Measurements from ENCODE around the gene MYLK2.

Gene MYLK2

GRCh38 chr20:31858760-31859083 lies 39.6 kb downstream of the MYLK2 start:
- Histone ChIP-seq H3K4me3 (ENCODE audit: low read length in 2 of 2) (no peak overlapping the region), H3K36me3 (ENCODE audit: control insufficient read depth in 2 of 2, insufficient read depth in 2 of 2, low read length in 2 of 2) (no peaks in the 10 kb centered on the region), H3K27me3 (ENCODE audit: control insufficient read depth in 1 of 2, insufficient read depth in 2 of 2, low read length in 2 of 2) (peaks cover 48 to 50% of the 10 kb centered on the region in 2 donors), H3K9ac (ENCODE audit: low read length in 2 of 2) (no peak overlapping the region), H3K9me3 (ENCODE audit: control insufficient read depth in 2 of 2, low read length in 2 of 2) (no peaks in the 10 kb centered on the region), H3K27ac (ENCODE audit: low read length) (no peak overlapping the region), H3K4me1 (ENCODE audit: control insufficient read depth, insufficient read depth, low read length) (peaks cover 11% of the 10 kb centered on the region)

GRCh38 chr20:31859266-31859997 lies 40.3 kb downstream of the MYLK2 start:
- Histone ChIP-seq H3K9ac (ENCODE audit: low read length in 2 of 2) (no peak overlapping the region), H3K36me3 (ENCODE audit: control insufficient read depth in 2 of 2, insufficient read depth in 2 of 2, low read length in 2 of 2) (no peaks in the 10 kb centered on the region), H3K4me3 (ENCODE audit: low read length in 2 of 2) (no peak overlapping the region), H3K27ac (ENCODE audit: low read length) (no peak overlapping the region), H3K9me3 (ENCODE audit: control insufficient read depth in 2 of 2, low read length in 2 of 2) (no peaks in the 10 kb centered on the region), H3K4me1 (ENCODE audit: control insufficient read depth, insufficient read depth, low read length) (peaks cover 11% of the 10 kb centered on the region), H3K27me3 (ENCODE audit: control insufficient read depth in 1 of 2, insufficient read depth in 2 of 2, low read length in 2 of 2) (peaks cover 44 to 48% of the 10 kb centered on the region in 2 donors)

GRCh38 chr20:31859998-31860380 lies 40.8 kb downstream of the MYLK2 start:
- Histone ChIP-seq H3K27ac (ENCODE audit: low read length) (no peak overlapping the region), H3K4me3 (ENCODE audit: low read length in 2 of 2) (no peak overlapping the region), H3K9ac (ENCODE audit: low read length in 2 of 2) (no peak overlapping the region), H3K36me3 (ENCODE audit: control insufficient read depth in 2 of 2, insufficient read depth in 2 of 2, low read length in 2 of 2) (no peaks in the 10 kb centered on the region), H3K4me1 (ENCODE audit: control insufficient read depth, insufficient read depth, low read length) (peaks cover 11% of the 10 kb centered on the region), H3K27me3 (ENCODE audit: control insufficient read depth in 1 of 2, insufficient read depth in 2 of 2, low read length in 2 of 2) (peaks cover 42 to 46% of the 10 kb centered on the region in 2 donors), H3K9me3 (ENCODE audit: control insufficient read depth in 2 of 2, low read length in 2 of 2) (no peaks in the 10 kb centered on the region)

- Histone ChIP-seq H3K4me3 (ENCODE audit: low read length in 2 of 2) (peak overlapping the region; percentile 35 to 67), H3K9ac (ENCODE audit: low read length in 2 of 2) (peak overlapping the region in 1 of 2 donors; percentile 22)
Measured at GRCh38 chr20:31860390-31861134, 41.4 kb downstream of the MYLK2 start.

GRCh38 chr20:31861135-31861384 lies 41.9 kb downstream of the MYLK2 start:
- H3K9ac ChIP-seq (ENCODE audit: low read length in 2 of 2): peak overlapping the region in 1 of 2 donors; percentile 9
- H3K36me3 ChIP-seq (ENCODE audit: control insufficient read depth in 2 of 2, insufficient read depth in 2 of 2, low read length in 2 of 2): no peaks in the 10 kb centered on the region
- peak overlapping the region; percentile 35 to 67 for H3K4me3 ChIP-seq (ENCODE audit: low read length in 2 of 2)
- H3K27ac ChIP-seq (ENCODE audit: low read length): no peak overlapping the region
- H3K4me1 ChIP-seq (ENCODE audit: control insufficient read depth, insufficient read depth, low read length): peaks cover 11% of the 10 kb centered on the region
- peaks cover 38 to 44% of the 10 kb centered on the region in 2 donors for H3K27me3 ChIP-seq (ENCODE audit: control insufficient read depth in 1 of 2, insufficient read depth in 2 of 2, low read length in 2 of 2)
- H3K9me3 ChIP-seq (ENCODE audit: control insufficient read depth in 2 of 2, low read length in 2 of 2): no peaks in the 10 kb centered on the region

More at GRCh38 chr20:31860390-31861134, 41.4 kb downstream of the MYLK2 start:
- no peaks in the 10 kb centered on the region for H3K9me3 ChIP-seq (ENCODE audit: control insufficient read depth in 2 of 2, low read length in 2 of 2)
- H3K36me3 ChIP-seq (ENCODE audit: control insufficient read depth in 2 of 2, insufficient read depth in 2 of 2, low read length in 2 of 2): no peaks in the 10 kb centered on the region
- peaks cover 38 to 44% of the 10 kb centered on the region in 2 donors for H3K27me3 ChIP-seq (ENCODE audit: control insufficient read depth in 1 of 2, insufficient read depth in 2 of 2, low read length in 2 of 2)
- H3K27ac ChIP-seq (ENCODE audit: low read length): no peak overlapping the region
- peaks cover 11% of the 10 kb centered on the region for H3K4me1 ChIP-seq (ENCODE audit: control insufficient read depth, insufficient read depth, low read length)

- Histone ChIP-seq H3K27me3 (ENCODE audit: control insufficient read depth in 1 of 2, insufficient read depth in 2 of 2, low read length in 2 of 2) (peaks cover 33 to 40% of the 10 kb centered on the region in 2 donors), H3K27ac (ENCODE audit: low read length) (no peak overlapping the region), H3K9ac (ENCODE audit: low read length in 2 of 2) (peak overlapping the region in 1 of 2 donors; percentile 9), H3K36me3 (ENCODE audit: control insufficient read depth in 2 of 2, insufficient read depth in 2 of 2, low read length in 2 of 2) (no peaks in the 10 kb centered on the region), H3K4me3 (ENCODE audit: low read length in 2 of 2) (peak overlapping the region; percentile 35 to 67), H3K9me3 (ENCODE audit: control insufficient read depth in 2 of 2, low read length in 2 of 2) (no peaks in the 10 kb centered on the region), H3K4me1 (ENCODE audit: control insufficient read depth, insufficient read depth, low read length) (peaks cover 11% of the 10 kb centered on the region)
Measured at GRCh38 chr20:31861385-31862156, 42.4 kb downstream of the MYLK2 start.

GRCh38 chr20:31862157-31862470 lies 43.0 kb downstream of the MYLK2 start:
- Histone ChIP-seq H3K27ac (ENCODE audit: low read length) (no peak overlapping the region), H3K9ac (ENCODE audit: low read length in 2 of 2) (no peak overlapping the region), H3K36me3 (ENCODE audit: control insufficient read depth in 2 of 2, insufficient read depth in 2 of 2, low read length in 2 of 2) (no peaks in the 10 kb centered on the region), H3K4me3 (ENCODE audit: low read length in 2 of 2) (no peak overlapping the region), H3K9me3 (ENCODE audit: control insufficient read depth in 2 of 2, low read length in 2 of 2) (no peaks in the 10 kb centered on the region), H3K27me3 (ENCODE audit: control insufficient read depth in 1 of 2, insufficient read depth in 2 of 2, low read length in 2 of 2) (peaks cover 32 to 36% of the 10 kb centered on the region in 2 donors), H3K4me1 (ENCODE audit: control insufficient read depth, insufficient read depth, low read length) (peaks cover 11% of the 10 kb centered on the region)

GRCh38 chr20:31862506-31862905 lies 43.4 kb downstream of the MYLK2 start:
- H3K9me3 ChIP-seq (ENCODE audit: control insufficient read depth in 2 of 2, low read length in 2 of 2): no peaks in the 10 kb centered on the region
- no peaks in the 10 kb centered on the region for H3K36me3 ChIP-seq (ENCODE audit: control insufficient read depth in 2 of 2, insufficient read depth in 2 of 2, low read length in 2 of 2)
- H3K27me3 ChIP-seq (ENCODE audit: control insufficient read depth in 1 of 2, insufficient read depth in 2 of 2, low read length in 2 of 2): peaks cover 29 to 36% of the 10 kb centered on the region in 2 donors
- H3K4me3 ChIP-seq (ENCODE audit: low read length in 2 of 2): no peak overlapping the region
- no peak overlapping the region for H3K27ac ChIP-seq (ENCODE audit: low read length)
- peaks cover 11% of the 10 kb centered on the region for H3K4me1 ChIP-seq (ENCODE audit: control insufficient read depth, insufficient read depth, low read length)
- no peak overlapping the region for H3K9ac ChIP-seq (ENCODE audit: low read length in 2 of 2)

GRCh38 chr20:31863296-31864085 lies 44.3 kb downstream of the MYLK2 start:
- Histone ChIP-seq H3K4me1 (ENCODE audit: control insufficient read depth, insufficient read depth, low read length) (peaks cover 11% of the 10 kb centered on the region), H3K27me3 (ENCODE audit: control insufficient read depth in 1 of 2, insufficient read depth in 2 of 2, low read length in 2 of 2) (peaks cover 20 to 33% of the 10 kb centered on the region in 2 donors), H3K9ac (ENCODE audit: low read length in 2 of 2) (no peak overlapping the region), H3K9me3 (ENCODE audit: control insufficient read depth in 2 of 2, low read length in 2 of 2) (no peaks in the 10 kb centered on the region), H3K27ac (ENCODE audit: low read length) (no peak overlapping the region), H3K36me3 (ENCODE audit: control insufficient read depth in 2 of 2, insufficient read depth in 2 of 2, low read length in 2 of 2) (no peaks in the 10 kb centered on the region), H3K4me3 (ENCODE audit: low read length in 2 of 2) (no peak overlapping the region)
